ENCODE data around the gene CENPC.

- TF ChIP-seq FOXK1 (CRISPR knock-in tag; IDR thresholded peaks at IDR 0.05) (no peak), MAX (CRISPR knock-in tag; IDR thresholded peaks at IDR 0.05) (no peak), KAT7 (CRISPR knock-in tag; IDR thresholded peaks at IDR 0.05; ENCODE audit: borderline replicate concordance) (no peak), CTCF (IDR thresholded peaks at IDR 0.05) (no peak), ATF3 (CRISPR knock-in tag; conservative IDR thresholded peaks at IDR 0.05) (no peak)
Measured at GRCh38 chr4:67447873-67448272, 97.4 kb downstream of the CENPC start.

Measured in WTC11 (cell line).